ENCODE data around the gene TBC1D1. TPM values are rescaled to one million over a fixed set of nuclear protein-coding genes. Genes with fewer than 3 reads are reported as not detected.
A peak's percentile ranks its signal among the peaks of the same experiment; 100 is the strongest.

The TBC1D1 gene
- total RNA-seq, 1 donor from 2014 or later = 129 TPM

DNA sequence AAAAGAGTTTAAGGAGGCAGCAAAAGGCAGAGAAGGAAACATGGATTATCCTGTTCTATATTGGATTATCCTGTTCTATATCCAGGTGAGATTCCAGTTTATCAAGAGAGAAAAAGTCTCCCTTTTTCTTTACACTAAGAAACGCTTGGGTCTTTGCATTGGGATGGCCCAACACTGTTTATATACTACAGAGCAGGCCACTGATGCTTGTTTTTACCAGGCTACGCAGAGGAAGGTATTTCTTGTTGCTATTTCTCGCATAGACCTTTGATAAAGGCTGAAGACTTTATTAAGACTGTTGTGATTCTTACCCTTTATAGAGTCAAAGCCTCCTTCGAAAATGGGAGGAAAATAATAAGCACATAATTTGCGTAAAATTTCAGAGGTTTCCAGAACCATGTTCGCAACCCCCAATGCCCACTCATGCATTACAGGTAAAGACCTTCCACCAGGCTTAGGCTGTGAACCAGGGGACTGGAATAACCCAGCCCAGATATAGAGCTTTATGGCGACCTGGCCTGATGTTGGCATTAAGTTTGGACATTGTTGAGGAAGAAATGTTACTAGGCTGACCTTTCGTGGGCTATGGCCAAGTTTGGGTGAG is 287.6 kb downstream of the TBC1D1 start:
- H3K27me3 ChIP-seq (ENCODE audit: low read depth) = no peaks in the 10 kb centered on the region
- TF ChIP-seq, protein P1, sequence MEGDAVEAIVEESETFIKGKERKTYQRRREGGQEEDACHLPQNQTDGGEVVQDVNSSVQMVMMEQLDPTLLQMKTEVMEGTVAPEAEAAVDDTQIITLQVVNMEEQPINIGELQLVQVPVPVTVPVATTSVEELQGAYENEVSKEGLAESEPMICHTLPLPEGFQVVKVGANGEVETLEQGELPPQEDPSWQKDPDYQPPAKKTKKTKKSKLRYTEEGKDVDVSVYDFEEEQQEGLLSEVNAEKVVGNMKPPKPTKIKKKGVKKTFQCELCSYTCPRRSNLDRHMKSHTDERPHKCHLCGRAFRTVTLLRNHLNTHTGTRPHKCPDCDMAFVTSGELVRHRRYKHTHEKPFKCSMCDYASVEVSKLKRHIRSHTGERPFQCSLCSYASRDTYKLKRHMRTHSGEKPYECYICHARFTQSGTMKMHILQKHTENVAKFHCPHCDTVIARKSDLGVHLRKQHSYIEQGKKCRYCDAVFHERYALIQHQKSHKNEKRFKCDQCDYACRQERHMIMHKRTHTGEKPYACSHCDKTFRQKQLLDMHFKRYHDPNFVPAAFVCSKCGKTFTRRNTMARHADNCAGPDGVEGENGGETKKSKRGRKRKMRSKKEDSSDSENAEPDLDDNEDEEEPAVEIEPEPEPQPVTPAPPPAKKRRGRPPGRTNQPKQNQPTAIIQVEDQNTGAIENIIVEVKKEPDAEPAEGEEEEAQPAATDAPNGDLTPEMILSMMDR (IDR thresholded peaks at IDR 0.05; ENCODE audit: borderline replicate concordance) = no peak
- intact Hi-C loops (cut with micrococcal nuclease) = loop anchor here (5.0 to 10.0 kb wide), 4 partner anchors 114 to 554 kb away; no protein-coding TSS in a partner anchor
- no peak for DNase-seq
- H3K4me3 ChIP-seq = no peak overlapping the region
- H3K9me3 ChIP-seq (replicated peaks) = no peaks in the 10 kb centered on the region
- H3K4me1 ChIP-seq = peaks cover 33% of the 10 kb centered on the region
- H3K27ac ChIP-seq (replicated peaks) = no peak overlapping the region
- no peaks in the 10 kb centered on the region for H3K36me3 ChIP-seq

DNA sequence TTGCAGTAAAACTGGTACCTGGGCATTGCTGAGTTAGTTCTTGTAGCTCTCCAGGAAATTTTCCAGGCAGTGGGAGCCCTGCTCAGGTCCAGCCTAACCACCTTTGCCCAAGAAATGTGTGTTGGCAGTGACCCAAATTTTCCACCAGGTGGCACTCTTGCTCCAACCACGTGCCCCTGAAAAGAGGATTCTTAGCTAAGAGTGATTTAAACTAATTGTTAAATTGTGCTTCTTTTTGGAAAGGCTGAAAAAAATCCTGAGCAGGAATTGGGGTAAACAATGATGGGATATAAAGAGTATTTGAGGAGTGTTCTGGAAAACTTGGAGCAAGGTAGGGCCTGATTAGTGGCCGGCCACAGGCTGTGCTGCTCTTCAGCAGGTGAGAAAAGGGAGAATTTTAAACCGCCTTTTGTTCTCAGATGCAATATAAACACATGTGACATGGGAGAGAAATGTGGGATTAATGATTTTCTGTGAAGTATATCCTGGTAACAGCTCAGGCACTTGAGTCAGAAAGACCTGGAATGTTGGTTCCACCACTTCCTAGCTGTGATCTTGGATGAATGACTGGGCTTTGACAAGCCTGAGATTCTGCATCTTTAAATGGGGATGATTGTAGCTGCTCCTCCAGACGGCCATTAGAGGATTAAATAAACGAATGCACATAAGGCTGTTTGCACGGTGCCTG is 288.9 kb downstream of the TBC1D1 start:
- H3K9me3 ChIP-seq (replicated peaks) = no peaks in the 10 kb centered on the region
- no peak overlapping the region for H3K4me3 ChIP-seq
- no peak overlapping the region for H3K27ac ChIP-seq (replicated peaks)
- H3K27me3 ChIP-seq (ENCODE audit: low read depth) = no peaks in the 10 kb centered on the region
- intact Hi-C loops (cut with micrococcal nuclease) = loop anchor here (5.0 to 10.0 kb wide), 4 partner anchors 115 to 552 kb away; no protein-coding TSS in a partner anchor
- no peaks in the 10 kb centered on the region for H3K36me3 ChIP-seq
- DNase-seq = peak; percentile 61
- TF ChIP-seq, protein P1 (IDR thresholded peaks at IDR 0.05; ENCODE audit: borderline replicate concordance) = peak; percentile 97
- H3K4me1 ChIP-seq = peaks cover 33% of the 10 kb centered on the region

DNA sequence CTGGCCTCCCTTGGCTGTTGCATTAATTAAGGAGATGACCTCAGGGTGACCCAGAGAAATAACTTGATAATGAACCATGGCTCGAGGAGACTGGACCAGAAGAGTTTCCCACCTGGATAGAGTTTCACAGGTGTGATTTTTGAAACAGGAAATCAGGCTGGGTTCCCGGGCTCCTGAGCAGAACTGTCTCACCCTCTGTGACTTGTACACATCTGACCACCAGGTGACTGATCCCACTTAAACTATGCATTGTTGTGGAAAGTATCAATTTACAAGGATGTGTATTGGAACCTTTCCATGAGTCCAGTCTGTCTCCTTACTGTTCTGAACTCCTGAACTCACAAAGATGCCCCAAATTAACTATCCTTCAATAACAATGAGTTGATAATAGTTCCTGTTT is 289.6 kb downstream of the TBC1D1 start:
- Histone ChIP-seq H3K27me3 (ENCODE audit: low read depth) (no peaks in the 10 kb centered on the region), H3K4me1 (peaks cover 33% of the 10 kb centered on the region), H3K4me3 (no peak overlapping the region), H3K9me3 (replicated peaks) (no peaks in the 10 kb centered on the region), H3K27ac (replicated peaks) (no peak overlapping the region), H3K36me3 (no peaks in the 10 kb centered on the region)
- intact Hi-C loops (cut with micrococcal nuclease) = no loop called here
- DNase-seq = no peak
- TF ChIP-seq, protein P1 (IDR thresholded peaks at IDR 0.05; ENCODE audit: borderline replicate concordance) = no peak

DNA sequence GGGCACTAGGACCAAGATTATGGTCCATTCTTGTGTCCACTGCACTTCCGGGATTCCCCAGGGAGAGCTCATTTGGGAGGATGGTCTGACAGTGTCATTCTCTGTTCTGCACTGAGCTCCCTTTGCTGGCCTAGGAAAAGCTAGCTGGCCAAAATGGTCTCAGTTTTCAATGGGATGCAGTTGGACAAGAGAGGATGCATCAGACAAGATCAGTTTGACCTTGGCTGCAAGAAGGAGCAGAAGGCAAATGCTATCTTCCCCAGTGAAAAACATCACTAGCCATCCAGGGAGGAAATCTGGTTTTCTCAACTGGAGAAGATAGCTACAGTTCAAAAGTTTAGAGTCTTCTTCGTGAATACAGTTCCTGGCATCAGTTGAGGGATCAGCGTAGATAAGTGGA is 290.4 kb downstream of the TBC1D1 start:
- H3K27ac ChIP-seq (replicated peaks) = no peak overlapping the region
- no peak for DNase-seq
- intact Hi-C loops (cut with micrococcal nuclease) = no loop called here

DNA sequence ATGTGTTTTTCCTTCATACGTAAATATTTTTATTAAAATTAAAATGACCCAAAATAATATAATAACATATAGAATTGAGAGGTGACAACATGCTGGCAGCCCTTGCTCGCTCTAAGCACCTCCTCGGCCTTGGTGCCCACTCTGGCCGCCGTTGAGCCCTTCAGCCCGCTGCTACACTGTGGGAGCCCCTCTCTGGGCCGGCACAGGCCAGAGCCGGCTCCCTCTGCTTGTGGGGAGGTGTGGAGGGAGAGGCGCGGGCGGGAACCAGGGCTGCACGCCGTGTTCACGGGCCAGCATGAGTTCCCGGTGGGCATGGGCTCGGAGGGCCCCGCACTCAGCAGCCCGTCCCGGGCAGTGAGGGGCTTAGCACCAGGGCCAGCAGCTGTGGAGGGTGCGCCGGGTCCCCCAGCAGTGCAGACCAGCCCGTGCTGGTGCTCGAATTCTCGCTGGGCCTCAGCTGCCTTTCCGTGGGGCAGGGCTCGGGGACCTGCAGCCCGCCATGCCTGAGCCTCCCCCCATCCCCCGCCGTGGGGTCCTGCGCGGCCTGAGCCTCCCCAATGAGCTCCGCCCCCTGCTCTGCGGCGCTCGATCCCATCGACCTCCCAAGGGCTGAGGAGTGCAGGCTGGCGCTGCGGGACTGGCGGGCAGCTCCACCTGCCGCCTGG is 291.6 kb downstream of the TBC1D1 start:
- Histone ChIP-seq H3K36me3 (no peaks in the 10 kb centered on the region), H3K4me3 (no peak overlapping the region), H3K27ac (replicated peaks) (no peak overlapping the region), H3K27me3 (ENCODE audit: low read depth) (no peaks in the 10 kb centered on the region), H3K4me1 (peaks cover 26% of the 10 kb centered on the region), H3K9me3 (replicated peaks) (no peaks in the 10 kb centered on the region)
- TF ChIP-seq, protein P1 (IDR thresholded peaks at IDR 0.05; ENCODE audit: borderline replicate concordance) = no peak
- DNase-seq = no peak
- intact Hi-C loops (cut with micrococcal nuclease) = no loop called here

More for the DNA sequence above, 290.4 kb downstream of the TBC1D1 start:
- H3K36me3 ChIP-seq = no peaks in the 10 kb centered on the region
- H3K4me3 ChIP-seq = no peak overlapping the region
- peaks cover 33% of the 10 kb centered on the region for H3K4me1 ChIP-seq
- H3K9me3 ChIP-seq (replicated peaks) = no peaks in the 10 kb centered on the region
- TF ChIP-seq, protein P1 (IDR thresholded peaks at IDR 0.05; ENCODE audit: borderline replicate concordance) = no peak
- H3K27me3 ChIP-seq (ENCODE audit: low read depth) = no peaks in the 10 kb centered on the region
